ENCODE data around the gene MTLN.
"Not testable (repeated sequence)": the region's sequence is repeated elsewhere in the genome, so short reads cannot be mapped to it uniquely, and the experiment has no call there.

DNA sequence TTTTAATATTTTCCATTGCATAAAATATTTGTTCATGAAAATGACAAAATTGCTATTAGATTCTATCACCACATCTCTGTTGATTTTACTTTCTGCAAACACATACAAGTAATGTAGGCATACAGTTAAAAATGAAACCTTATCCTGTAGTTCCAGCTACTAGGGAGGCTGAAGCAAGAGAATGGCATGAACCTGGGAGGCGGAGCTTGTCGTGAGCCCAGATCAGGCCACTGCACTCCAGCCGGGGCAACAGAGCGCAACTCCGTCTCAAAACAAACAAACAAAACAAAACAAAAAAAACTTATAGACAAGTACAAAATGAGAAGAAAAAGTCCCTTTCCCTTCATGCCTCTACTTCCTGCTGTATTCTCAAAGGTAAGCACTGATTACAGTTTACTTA lies 22.2 kb upstream of the MTLN start:
- not testable (repeated sequence) for TF ChIP-seq POLR2AphosphoS5 (IDR thresholded peaks at IDR 0.05; ENCODE audit: borderline replicate concordance, low read depth, low read length); EZH2 (IDR thresholded peaks at IDR 0.05); FOXP2 (optimal IDR thresholded peaks at IDR 0.05; ENCODE audit: control extremely low read depth, extremely low read length, insufficient read depth)
